PC-9 (cell line): ENCODE results near the gene PLCD4. TPM values are rescaled to one million over a fixed set of nuclear protein-coding genes. Genes with fewer than 3 reads are reported as not detected.

Source experiments
- BruUV-seq: library from RNA; stranded (reverse); fragments of 400-500 nt; replicated peaks from 2 replicates; lab custom pipeline; 2021; lab: Mats Ljungman, UMichigan
- CTCF ChIA-PET: fragments of 300-600 bp; sonication (Branson Sonifier 250); formaldehyde crosslinking; loops from one replicate; lab custom pipeline; 2022; ENCODE audit warnings: antibody characterized with exemption; lab: Charles Lee
- POLR2A ChIA-PET: fragments of 300-600 bp; sonication (Branson Sonifier 250); formaldehyde crosslinking; loops from one replicate; lab custom pipeline; 2022; ENCODE audit warnings: antibody characterized with exemption; ENCODE audit not compliant: unreplicated experiment; lab: Charles Lee
- DNase-seq, 2 experiments: peaks; one replicate each; pipeline versions ENCODE4 v3.0.0 to v3.0.0-alpha.2; 2015 to 2022; ENCODE audit warnings: mixed read lengths in 1 of 2
- H2AFZ ChIP-seq: fragments of 200-600 bp; sonication (generic); 2 replicates; pipeline ENCODE4 v1.8.1; 2017; ENCODE audit warnings: antibody characterized with exemption
- H3F3A ChIP-seq: fragments of 200-600 bp; sonication (generic); 2 replicates; pipeline ENCODE4 v1.8.1; 2017; ENCODE audit warnings: antibody characterized with exemption, mild to moderate bottlenecking, low read depth; ENCODE audit not compliant: insufficient read depth
- H3K27ac ChIP-seq: fragments of 200-600 bp; sonication (generic); 2 replicates; pipeline ENCODE4 v1.6.1; 2016; ENCODE audit warnings: mixed run types
- H3K27me3 ChIP-seq: fragments of 200-600 bp; sonication (generic); 2 replicates; pipeline ENCODE4 v1.6.1; 2016; ENCODE audit warnings: low read depth, mixed run types; ENCODE audit not compliant: insufficient read depth
- H3K36me3 ChIP-seq: fragments of 200-600 bp; sonication (generic); 2 replicates; pipeline ENCODE4 v1.6.1; 2016; ENCODE audit warnings: low read depth, mixed run types
- H3K4me1 ChIP-seq: fragments of 200-600 bp; sonication (generic); replicated peaks from 2 replicates; pipeline ENCODE4 v1.6.1; 2016; ENCODE audit warnings: mixed run types; ENCODE audit not compliant: insufficient read depth
- H3K4me2 ChIP-seq: fragments of 200-600 bp; sonication (generic); 2 replicates; pipeline ENCODE4 v1.6.1; 2017; ENCODE audit warnings: mixed run types
- H3K4me3 ChIP-seq: fragments of 200-600 bp; sonication (generic); 2 replicates; pipeline ENCODE4 v1.6.1; 2016; ENCODE audit warnings: mixed run types
- H3K79me2 ChIP-seq: fragments of 200-600 bp; sonication (generic); 2 replicates; pipeline ENCODE4 v1.6.1; 2017; ENCODE audit warnings: low read depth, mixed run types
- H3K9me2 ChIP-seq: fragments of 200-600 bp; sonication (generic); 2 replicates; pipeline ENCODE4 v1.8.1; 2017; ENCODE audit warnings: mild to moderate bottlenecking; ENCODE audit not compliant: insufficient read depth
- H3K9me3 ChIP-seq: fragments of 200-600 bp; sonication (generic); 2 replicates; pipeline ENCODE4 v1.8.1; 2016; ENCODE audit warnings: low read depth; ENCODE audit not compliant: insufficient read depth
- H4K20me1 ChIP-seq: fragments of 200-600 bp; sonication (generic); 2 replicates; pipeline ENCODE4 v1.8.1; 2017; ENCODE audit not compliant: insufficient read depth
- CTCF ChIP-seq: fragments of 200-600 bp; sonication (generic); conservative IDR thresholded peaks from 2 replicates; pipeline ENCODE4 v1.6.1; 2017; ENCODE audit warnings: mixed run types, antibody characterized with exemption, mild to moderate bottlenecking, moderate library complexity
- EZH2 ChIP-seq: fragments of 200-600 bp; sonication (generic); IDR thresholded peaks from 2 replicates; pipeline ENCODE4 v1.8.0; 2017; ENCODE audit warnings: antibody characterized with exemption, low read depth
- intact Hi-C: fragments of 100-400 bp; cut with micrococcal nuclease; formaldehyde crosslinking; loops from one replicate; pipeline ENCODE4 v1.10.0; 2022; ENCODE audit not compliant: unreplicated experiment
- total RNA-seq: library from RNA; stranded (reverse); gene quantifications from 2 replicates; pipeline ENCODE4 v1.2.3, GENCODE V29; 2021

PLCD4 gene
- total RNA-seq, 1 experiment from 2014 or later = 0.74 TPM

GRCh38 chr2:218648088-218648786, 40.5 kb downstream of the PLCD4 start:
- Histone ChIP-seq H3F3A (peaks cover 7% of the 10 kb centered on the region; the same call in 1 of the 2 replicates), H3K4me2 (no peak overlapping the region), H3K27ac (no peak overlapping the region), H3K36me3 (peaks cover 23% of the 10 kb centered on the region; the same call in 1 of the 2 replicates), H3K9me3 (no peaks in the 10 kb centered on the region), H2AFZ (no peak overlapping the region), H3K4me1 (peaks cover 12% of the 10 kb centered on the region; the same call in 1 of the 2 replicates), H3K4me3 (no peak overlapping the region), H3K9me2 (no peaks in the 10 kb centered on the region), H4K20me1 (peaks cover 9% of the 10 kb centered on the region; the same call in 1 of the 2 replicates), H3K27me3 (no peaks in the 10 kb centered on the region), H3K79me2 (0 out of 2 replicates have a peak, but pooled peaks cover 11% of the 10 kb centered on the region)
- TF ChIP-seq EZH2 (no peak), CTCF (peak; percentile 87)
- intact Hi-C loops = loop anchor here (1.0 to 5.0 kb wide), 3 partner anchors 199 to 461 kb away; no protein-coding TSS in a partner anchor
- ChIA-PET CTCF (no interaction called here), POLR2A (interaction anchor here (0.6 kb wide), 1 partner anchor 342 kb away, joined by 4 read pairs; no protein-coding TSS in a partner anchor)
- no TSS peak for BruUV-seq
- DNase-seq = peak; percentile 46 to 54

DNA sequence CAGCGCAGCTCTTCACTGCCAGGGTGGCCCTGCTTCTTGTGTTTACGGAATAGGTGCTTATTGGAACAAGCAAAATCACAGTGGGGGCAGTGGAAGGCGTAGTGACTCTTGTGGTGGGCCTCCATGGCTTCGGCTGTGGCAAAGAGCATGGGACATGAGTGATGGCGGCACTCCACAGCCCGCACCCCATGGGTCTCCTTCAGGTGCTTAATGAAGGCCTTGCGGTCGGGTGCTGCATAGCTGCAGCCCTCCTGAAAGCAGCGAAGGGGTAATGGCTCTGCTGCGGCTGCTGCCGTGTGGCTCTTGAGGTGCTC, 41.0 kb downstream of the PLCD4 start:
- POLR2A ChIA-PET = no interaction called here
- H3K9me2 ChIP-seq = no peaks in the 10 kb centered on the region

GRCh38 chr2:218655751-218656150, 48.1 kb downstream of the PLCD4 start:
- Histone ChIP-seq H3K4me2 (no peak overlapping the region), H3K9me3 (no peaks in the 10 kb centered on the region), H3K9me2 (no peaks in the 10 kb centered on the region), H3K27me3 (no peaks in the 10 kb centered on the region), H3K27ac (no peak overlapping the region), H2AFZ (no peak overlapping the region), H3F3A (no peaks in the 10 kb centered on the region), H4K20me1 (0 out of 2 replicates have a peak, but pooled peaks cover 3% of the 10 kb centered on the region), H3K36me3 (peaks cover 20% of the 10 kb centered on the region), H3K4me3 (no peak overlapping the region), H3K4me1 (peaks cover 5% of the 10 kb centered on the region; the same call in 1 of the 2 replicates), H3K79me2 (peaks cover 30% of the 10 kb centered on the region)
- BruUV-seq = no TSS peak
- CTCF ChIA-PET = no interaction called here
- no peak for DNase-seq
- POLR2A ChIA-PET = no interaction called here
- no peak for TF ChIP-seq CTCF
- no peak for TF ChIP-seq EZH2
- intact Hi-C loops = loop anchor here (5.0 to 10.0 kb wide), 2 partner anchors 242 to 381 kb away; partner anchors contain the start of genes AAMP and PNKD

More for the DNA sequence above, 41.0 kb downstream of the PLCD4 start:
- H3K4me3 ChIP-seq = no peak overlapping the region
- BruUV-seq = no TSS peak
- peaks cover 9% of the 10 kb centered on the region; the same call in 1 of the 2 replicates for H4K20me1 ChIP-seq
- no peak for DNase-seq
- H3K4me2 ChIP-seq = no peak overlapping the region
- CTCF ChIA-PET = no interaction called here
- H3K27ac ChIP-seq = no peak overlapping the region
- H3K27me3 ChIP-seq = no peaks in the 10 kb centered on the region
- peaks cover 23% of the 10 kb centered on the region; the same call in 1 of the 2 replicates for H3K36me3 ChIP-seq
- peaks cover 12% of the 10 kb centered on the region; the same call in 1 of the 2 replicates for H3K4me1 ChIP-seq
- H3F3A ChIP-seq = peaks cover 7% of the 10 kb centered on the region; the same call in 1 of the 2 replicates
- intact Hi-C loops = loop anchor here (1.0 to 5.0 kb wide), 3 partner anchors 199 to 461 kb away; no protein-coding TSS in a partner anchor
- no peak overlapping the region for H2AFZ ChIP-seq
- TF ChIP-seq EZH2 (no peak), CTCF (0 out of 2 replicates have a peak, but pooled peaks have one; percentile 4)
- no peaks in the 10 kb centered on the region for H3K9me3 ChIP-seq
- 0 out of 2 replicates have a peak, but pooled peaks cover 11% of the 10 kb centered on the region for H3K79me2 ChIP-seq
